ENCODE results near the gene L1TD1.

L1TD1 gene

DNA sequence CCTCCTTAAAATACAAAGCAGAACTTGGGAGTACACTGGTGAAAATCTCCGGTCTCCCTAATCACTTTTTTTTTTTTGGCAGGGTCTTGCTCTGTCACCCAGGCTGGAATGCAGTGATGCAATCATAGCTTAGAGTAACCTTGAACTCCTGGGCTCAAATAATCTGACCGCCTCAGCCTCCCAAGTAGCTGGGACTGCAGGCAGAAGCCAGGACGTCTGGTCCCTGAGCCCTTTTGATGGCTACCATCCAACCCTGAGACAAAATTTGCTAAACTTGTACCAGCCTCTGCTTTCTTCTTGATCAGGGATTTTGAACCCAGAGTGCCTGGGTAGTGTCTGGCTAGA is 4.1 kb downstream of the L1TD1 start:
- no peak for DNase-seq (ENCODE audit: low spot score)
- no CpG with 5 or more reads among the region's 3 CpGs for WGBS, 2 donors (ENCODE audit: extremely low coverage in 2 of 2, insufficient read length in 2 of 2, insufficient replicate concordance in 1 of 2)
- Histone ChIP-seq H3K4me2 (ENCODE audit: insufficient read depth, low read length, poor library complexity, severe bottlenecking) (no peak overlapping the region), H3K9me3 (replicated peaks in 1 of 2; ENCODE audit: control insufficient read depth in 2 of 2, insufficient read depth in 1 of 2, low read depth in 1 of 2, low read length in 2 of 2) (peaks cover 0 to 6% of the 10 kb centered on the region in 2 donors), H3K4ac (ENCODE audit: low read length) (no peak overlapping the region), H3K9ac (ENCODE audit: low read depth, low read length, poor library complexity) (no peak overlapping the region), H4K91ac (ENCODE audit: low read depth, low read length, poor library complexity) (no peak overlapping the region), H2AK5ac (ENCODE audit: low read depth, low read length) (no peak overlapping the region), H2BK120ac (ENCODE audit: low read depth, low read length) (no peak overlapping the region), H2BK5ac (ENCODE audit: low read length) (no peak overlapping the region), H2BK12ac (ENCODE audit: low read length) (no peak overlapping the region), H3K23ac (ENCODE audit: low read depth, low read length, poor library complexity) (no peak overlapping the region), H3K79me1 (ENCODE audit: low read depth, low read length) (peaks cover 6% of the 10 kb centered on the region), H3K4me1 (ENCODE audit: control insufficient read depth in 2 of 2, insufficient read depth in 1 of 2, low read depth in 1 of 2, low read length in 2 of 2) (peaks cover 0 to 4% of the 10 kb centered on the region in 2 donors), H4K8ac (ENCODE audit: low read depth, low read length) (no peak overlapping the region), H3K27me3 (ENCODE audit: control insufficient read depth in 3 of 3, insufficient read depth in 3 of 3, low read depth in 1 of 3, low read length in 3 of 3) (peaks cover 0 to 37% (median 9%) of the 10 kb centered on the region in 3 experiments), H3K14ac (ENCODE audit: low read length) (no peak overlapping the region), H3K18ac (ENCODE audit: low read length) (no peak overlapping the region), H3K36me3 (replicated peaks in 1 of 2; ENCODE audit: control insufficient read depth in 2 of 2, insufficient read depth in 2 of 2, low read length in 2 of 2) (peaks cover 0 to 10% of the 10 kb centered on the region in 2 donors), H2BK15ac (ENCODE audit: low read length) (no peak overlapping the region), H3K27ac (replicated peaks; ENCODE audit: low read length) (no peak overlapping the region), H3K4me3 (ENCODE audit: low read length in 2 of 2) (no peak overlapping the region), H2AFZ (ENCODE audit: low read length) (no peak overlapping the region)

DNA sequence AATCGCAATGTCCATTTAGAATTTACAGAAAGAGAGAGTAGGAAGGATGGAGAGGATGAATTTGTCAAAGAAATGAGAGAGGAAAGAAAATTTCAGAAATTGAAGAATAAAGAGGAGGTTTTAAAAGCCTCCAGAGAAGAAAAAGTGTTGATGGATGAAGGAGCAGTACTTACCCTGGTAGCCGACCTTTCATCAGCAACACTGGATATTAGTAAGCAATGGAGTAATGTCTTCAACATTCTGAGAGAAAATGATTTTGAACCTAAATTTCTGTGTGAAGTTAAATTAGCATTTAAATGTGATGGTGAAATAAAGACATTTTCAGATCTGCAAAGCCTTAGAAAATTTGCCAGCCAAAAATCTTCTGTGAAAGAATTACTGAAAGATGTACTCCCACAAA is 12.5 kb downstream of the L1TD1 start:
- H3K27ac ChIP-seq (replicated peaks; ENCODE audit: low read length), result no peak overlapping the region
- no peak overlapping the region for H3K4ac ChIP-seq (ENCODE audit: low read length)
- no peak overlapping the region for H2BK15ac ChIP-seq (ENCODE audit: low read length)
- no peak overlapping the region for H2BK5ac ChIP-seq (ENCODE audit: low read length)
- H2BK12ac ChIP-seq (ENCODE audit: low read length), result no peak overlapping the region
- H3K14ac ChIP-seq (ENCODE audit: low read length), result no peak overlapping the region
- no peak overlapping the region for H2AFZ ChIP-seq (ENCODE audit: low read length)
- no peak overlapping the region for H3K4me3 ChIP-seq (ENCODE audit: low read length in 2 of 2)
- H3K4me1 ChIP-seq (ENCODE audit: control insufficient read depth in 2 of 2, insufficient read depth in 1 of 2, low read depth in 1 of 2, low read length in 2 of 2), result no peaks in the 10 kb centered on the region
- H3K18ac ChIP-seq (ENCODE audit: low read length), result no peak overlapping the region
- no peak overlapping the region for H3K9ac ChIP-seq (ENCODE audit: low read depth, low read length, poor library complexity)
- peaks cover 2 to 16% of the 10 kb centered on the region in 2 donors for H3K9me3 ChIP-seq (replicated peaks in 1 of 2; ENCODE audit: control insufficient read depth in 2 of 2, insufficient read depth in 1 of 2, low read depth in 1 of 2, low read length in 2 of 2)
- no peak overlapping the region for H2BK120ac ChIP-seq (ENCODE audit: low read depth, low read length)
- no peak for DNase-seq (ENCODE audit: low spot score)
- H4K91ac ChIP-seq (ENCODE audit: low read depth, low read length, poor library complexity), result no peak overlapping the region
- H2AK5ac ChIP-seq (ENCODE audit: low read depth, low read length), result no peak overlapping the region
- peaks cover 0 to 27% of the 10 kb centered on the region in 2 donors for H3K36me3 ChIP-seq (replicated peaks in 1 of 2; ENCODE audit: control insufficient read depth in 2 of 2, insufficient read depth in 2 of 2, low read length in 2 of 2)
- no peak overlapping the region for H3K23ac ChIP-seq (ENCODE audit: low read depth, low read length, poor library complexity)
- H4K8ac ChIP-seq (ENCODE audit: low read depth, low read length), result no peak overlapping the region
- H3K27me3 ChIP-seq (ENCODE audit: control insufficient read depth in 3 of 3, insufficient read depth in 3 of 3, low read depth in 1 of 3, low read length in 3 of 3), result no peaks in the 10 kb centered on the region
- H3K4me2 ChIP-seq (ENCODE audit: insufficient read depth, low read length, poor library complexity, severe bottlenecking), result no peak overlapping the region
- no CpG with 5 or more reads among the region's 2 CpGs for WGBS, 2 donors (ENCODE audit: extremely low coverage in 2 of 2, insufficient read length in 2 of 2, insufficient replicate concordance in 1 of 2)
- peaks cover 5% of the 10 kb centered on the region for H3K79me1 ChIP-seq (ENCODE audit: low read depth, low read length)

DNA sequence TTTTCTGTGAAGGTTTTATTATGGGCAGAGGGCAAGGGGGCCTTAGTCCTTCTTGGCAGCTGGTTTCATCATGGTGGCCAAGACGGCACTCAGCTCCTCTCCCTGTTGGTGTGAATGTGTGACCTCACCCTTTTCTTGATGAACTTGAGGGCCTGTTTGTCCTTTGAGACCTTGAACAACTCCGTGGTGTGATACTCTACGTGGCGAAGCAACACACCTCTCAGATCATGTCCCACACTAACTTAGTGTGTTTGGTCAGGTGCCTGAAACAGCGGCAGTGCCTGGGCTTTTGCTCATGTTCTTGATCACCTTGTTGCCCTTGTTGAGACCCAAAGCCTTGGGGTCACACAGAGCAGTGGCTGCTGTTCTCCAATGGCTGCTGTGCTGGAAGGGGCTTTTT is 13.4 kb downstream of the L1TD1 start:
- peaks cover 5% of the 10 kb centered on the region for H3K79me1 ChIP-seq (ENCODE audit: low read depth, low read length)
- no peak overlapping the region for H2AK5ac ChIP-seq (ENCODE audit: low read depth, low read length)
- H3K9ac ChIP-seq (ENCODE audit: low read depth, low read length, poor library complexity), result no peak overlapping the region
- H2BK15ac ChIP-seq (ENCODE audit: low read length), result no peak overlapping the region
- DNase-seq (ENCODE audit: low spot score), result no peak
- H2AFZ ChIP-seq (ENCODE audit: low read length), result no peak overlapping the region
- H3K9me3 ChIP-seq (replicated peaks in 1 of 2; ENCODE audit: control insufficient read depth in 2 of 2, insufficient read depth in 1 of 2, low read depth in 1 of 2, low read length in 2 of 2), result peaks cover 2 to 16% of the 10 kb centered on the region in 2 donors
- H3K27me3 ChIP-seq (ENCODE audit: control insufficient read depth in 3 of 3, insufficient read depth in 3 of 3, low read depth in 1 of 3, low read length in 3 of 3), result no peaks in the 10 kb centered on the region
- H4K91ac ChIP-seq (ENCODE audit: low read depth, low read length, poor library complexity), result no peak overlapping the region
- H3K4ac ChIP-seq (ENCODE audit: low read length), result no peak overlapping the region
- no peak overlapping the region for H3K27ac ChIP-seq (replicated peaks; ENCODE audit: low read length)
- no peak overlapping the region for H3K4me2 ChIP-seq (ENCODE audit: insufficient read depth, low read length, poor library complexity, severe bottlenecking)
- no peak overlapping the region for H2BK120ac ChIP-seq (ENCODE audit: low read depth, low read length)
- no CpG with 5 or more reads among the region's 5 CpGs for WGBS, 2 donors (ENCODE audit: extremely low coverage in 2 of 2, insufficient read length in 2 of 2, insufficient replicate concordance in 1 of 2)
- H4K8ac ChIP-seq (ENCODE audit: low read depth, low read length), result no peak overlapping the region
- H3K4me3 ChIP-seq (ENCODE audit: low read length in 2 of 2), result no peak overlapping the region
- peaks cover 0 to 26% of the 10 kb centered on the region in 2 donors for H3K36me3 ChIP-seq (replicated peaks in 1 of 2; ENCODE audit: control insufficient read depth in 2 of 2, insufficient read depth in 2 of 2, low read length in 2 of 2)
- no peaks in the 10 kb centered on the region for H3K4me1 ChIP-seq (ENCODE audit: control insufficient read depth in 2 of 2, insufficient read depth in 1 of 2, low read depth in 1 of 2, low read length in 2 of 2)
- H3K23ac ChIP-seq (ENCODE audit: low read depth, low read length, poor library complexity), result no peak overlapping the region
- no peak overlapping the region for H3K18ac ChIP-seq (ENCODE audit: low read length)
- H2BK5ac ChIP-seq (ENCODE audit: low read length), result no peak overlapping the region
- H2BK12ac ChIP-seq (ENCODE audit: low read length), result no peak overlapping the region
- no peak overlapping the region for H3K14ac ChIP-seq (ENCODE audit: low read length)

DNA sequence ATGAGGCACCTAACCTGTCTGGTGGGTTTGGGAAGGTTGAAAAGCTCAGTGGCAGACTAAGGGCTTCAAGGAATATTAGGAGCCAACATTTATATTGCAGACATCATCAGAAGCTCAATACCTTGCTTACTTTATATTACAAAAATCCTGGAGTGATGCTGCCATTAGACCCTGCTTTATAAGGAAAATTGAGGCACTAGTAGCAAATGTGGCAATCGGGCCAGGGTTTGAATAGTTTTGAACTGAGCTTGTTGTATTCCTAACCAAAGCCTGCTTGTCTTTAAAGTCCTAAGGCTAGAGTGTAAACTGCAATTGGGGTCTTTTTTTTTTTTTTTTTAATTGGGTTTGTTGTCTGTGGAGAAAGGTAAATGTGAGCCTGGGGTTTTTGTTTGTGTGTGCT is 14.3 kb downstream of the L1TD1 start:
- Histone ChIP-seq H3K4me3 (ENCODE audit: low read length in 2 of 2) (no peak overlapping the region), H3K36me3 (replicated peaks in 1 of 2; ENCODE audit: control insufficient read depth in 2 of 2, insufficient read depth in 2 of 2, low read length in 2 of 2) (peaks cover 0 to 21% of the 10 kb centered on the region in 2 donors), H3K27me3 (ENCODE audit: control insufficient read depth in 3 of 3, insufficient read depth in 3 of 3, low read depth in 1 of 3, low read length in 3 of 3) (no peaks in the 10 kb centered on the region)

More for the DNA sequence above, 14.3 kb downstream of the L1TD1 start:
- no peak overlapping the region for H2AFZ ChIP-seq (ENCODE audit: low read length)
- H3K9me3 ChIP-seq (replicated peaks in 1 of 2; ENCODE audit: control insufficient read depth in 2 of 2, insufficient read depth in 1 of 2, low read depth in 1 of 2, low read length in 2 of 2), result peaks cover 2 to 16% of the 10 kb centered on the region in 2 donors
- no peak overlapping the region for H3K4me2 ChIP-seq (ENCODE audit: insufficient read depth, low read length, poor library complexity, severe bottlenecking)
- no peak overlapping the region for H2AK5ac ChIP-seq (ENCODE audit: low read depth, low read length)
- H3K79me1 ChIP-seq (ENCODE audit: low read depth, low read length), result peaks cover 4% of the 10 kb centered on the region
- no peak overlapping the region for H3K23ac ChIP-seq (ENCODE audit: low read depth, low read length, poor library complexity)
- no peak overlapping the region for H4K8ac ChIP-seq (ENCODE audit: low read depth, low read length)
- H2BK5ac ChIP-seq (ENCODE audit: low read length), result no peak overlapping the region
- DNase-seq (ENCODE audit: low spot score), result no peak
- H3K4me1 ChIP-seq (ENCODE audit: control insufficient read depth in 2 of 2, insufficient read depth in 1 of 2, low read depth in 1 of 2, low read length in 2 of 2), result no peaks in the 10 kb centered on the region
- no peak overlapping the region for H2BK15ac ChIP-seq (ENCODE audit: low read length)
- no peak overlapping the region for H3K18ac ChIP-seq (ENCODE audit: low read length)
- H3K14ac ChIP-seq (ENCODE audit: low read length), result no peak overlapping the region
- no CpG with 5 or more reads among the region's 1 CpG for WGBS, 2 donors (ENCODE audit: extremely low coverage in 2 of 2, insufficient read length in 2 of 2, insufficient replicate concordance in 1 of 2)
- H2BK12ac ChIP-seq (ENCODE audit: low read length), result no peak overlapping the region
- no peak overlapping the region for H3K9ac ChIP-seq (ENCODE audit: low read depth, low read length, poor library complexity)
- no peak overlapping the region for H3K4ac ChIP-seq (ENCODE audit: low read length)
- H4K91ac ChIP-seq (ENCODE audit: low read depth, low read length, poor library complexity), result no peak overlapping the region
- H3K27ac ChIP-seq (replicated peaks; ENCODE audit: low read length), result no peak overlapping the region
- H2BK120ac ChIP-seq (ENCODE audit: low read depth, low read length), result no peak overlapping the region

Data from neuronal stem cell (in vitro differentiated cells).